ENCODE results near the gene FCN3.

DNA sequence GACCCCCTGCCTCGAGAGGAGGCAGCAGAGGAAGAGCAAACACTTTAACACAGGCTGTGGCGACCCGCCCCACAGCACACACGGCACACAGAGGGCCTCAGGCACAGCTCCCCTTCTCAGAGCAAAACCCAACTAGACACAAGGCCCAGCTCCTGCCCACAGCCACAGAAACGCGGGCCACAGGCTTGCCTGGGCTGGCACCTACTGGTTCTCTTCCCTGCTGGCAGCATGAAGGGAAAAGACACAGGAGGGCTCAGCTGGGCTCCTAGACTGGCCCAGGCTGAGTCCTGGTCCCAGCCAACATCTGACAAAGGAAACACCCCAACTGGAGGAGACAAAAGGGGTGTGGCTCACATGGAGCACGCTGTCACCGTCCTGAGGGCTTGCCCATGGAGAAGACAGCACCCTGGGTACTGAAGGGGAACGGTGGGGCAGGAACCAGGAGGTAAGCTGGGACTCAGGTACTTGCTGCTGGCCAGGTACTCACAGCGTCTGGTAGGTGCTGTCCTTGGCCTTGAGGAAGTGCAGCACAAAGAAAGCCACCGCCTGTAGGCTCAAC, 5.0 kb upstream of the FCN3 start:
- no peak for TF ChIP-seq CTCF (IDR thresholded peaks at IDR 0.05; ENCODE audit: extremely low read depth in 1 of 2, insufficient read depth in 1 of 2, low read depth in 1 of 2, low read length in 2 of 2)
- TF ChIP-seq POLR2A (IDR thresholded peaks at IDR 0.05; ENCODE audit: low read depth, low read length), result no peak
- TF ChIP-seq EZH2 (IDR thresholded peaks at IDR 0.05; ENCODE audit: borderline replicate concordance, low read depth, low read length, severe bottlenecking), result no peak
